GM12873 (cell line): Measurements from ENCODE around the gene MYRFL.

Experiments
- CTCF ChIP-seq: IDR thresholded peaks from 2 replicates; pipeline ENCODE4 v1.5.1; 2012; ENCODE audit warnings: low read depth, mild to moderate bottlenecking, moderate library complexity, low read length, control low read depth; ENCODE audit not compliant: insufficient read depth; ENCODE audit errors: missing control alignments

Gene MYRFL

GRCh38 chr12:69969011-69969410 is 144.0 kb downstream of the MYRFL start:
- no peak for TF ChIP-seq CTCF

GRCh38 chr12:69972136-69972535 is 147.1 kb downstream of the MYRFL start:
- TF ChIP-seq CTCF = no peak

- no peak for TF ChIP-seq CTCF
Observed at GRCh38 chr12:69978020-69978419, 153.0 kb downstream of the MYRFL start.

- TF ChIP-seq CTCF = no peak
Observed at GRCh38 chr12:69981881-69982475, 157.0 kb downstream of the MYRFL start.

- TF ChIP-seq CTCF = no peak
Observed at GRCh38 chr12:69984241-69984640, 159.2 kb downstream of the MYRFL start.

GRCh38 chr12:69985656-69986055 is 160.6 kb downstream of the MYRFL start:
- TF ChIP-seq CTCF = peak; percentile 84

- no peak for TF ChIP-seq CTCF
Observed at GRCh38 chr12:69986114-69986513, 161.1 kb downstream of the MYRFL start.

- TF ChIP-seq CTCF = no peak
Observed at GRCh38 chr12:69987579-69988091, 162.6 kb downstream of the MYRFL start.
